Neural cell (in vitro differentiated cells): Measurements from ENCODE around the gene AK1. TPM values are rescaled to one million over a fixed set of nuclear protein-coding genes. Genes with fewer than 3 reads are reported as not detected.

Experiments used
- H2AFZ ChIP-seq: fragments of 200-600, 300-800 bp; sonication (generic), shearing (Covaris generic); 2 replicates; pipeline ENCODE4 v1.6.0; 2014; ENCODE audit warnings: low read depth, mild to moderate bottlenecking, antibody characterized with exemption, low read length, moderate library complexity
- H3F3A ChIP-seq: fragments of 200-600 bp; shearing (Covaris generic); 2 replicates; pipeline ENCODE4 v1.6.1; 2016; ENCODE audit warnings: mild to moderate bottlenecking, moderate library complexity, mixed read lengths, antibody characterized with exemption, low read length; ENCODE audit not compliant: insufficient read depth, poor library complexity, severe bottlenecking
- H3K27ac ChIP-seq: fragments of 200-600, 300-800 bp; sonication (generic), shearing (Covaris generic); 2 replicates; pipeline ENCODE4 v1.5.1; 2014; ENCODE audit warnings: mild to moderate bottlenecking, low read length, moderate library complexity
- H3K27me3 ChIP-seq: fragments of 300-800, 200-600 bp; sonication (generic), shearing (Covaris generic); 2 replicates; pipeline ENCODE4 v1.6.0; 2014; ENCODE audit warnings: mild to moderate bottlenecking, low read depth, low read length, moderate library complexity; ENCODE audit not compliant: insufficient read depth
- H3K36me3 ChIP-seq: fragments of 300-800, 200-600 bp; sonication (generic), shearing (Covaris generic); 2 replicates; pipeline ENCODE4 v1.5.1; 2014; ENCODE audit warnings: mild to moderate bottlenecking, antibody characterized with exemption, low read length, moderate library complexity; ENCODE audit not compliant: insufficient read depth
- H3K4me2 ChIP-seq: fragments of 300-800, 200-600 bp; sonication (generic), shearing (Covaris generic); 2 replicates; pipeline ENCODE4 v1.6.0; 2014; ENCODE audit warnings: mild to moderate bottlenecking, low read length
- H3K4me3 ChIP-seq: fragments of 300-800, 200-600 bp; sonication (generic), shearing (Covaris generic); 2 replicates; pipeline ENCODE4 v1.5.1; 2014; ENCODE audit warnings: mild to moderate bottlenecking, low read length, moderate library complexity
- H3K79me2 ChIP-seq: fragments of 200-600 bp; shearing (Covaris generic); replicated peaks from 2 replicates; pipeline ENCODE4 v1.6.0; 2014; ENCODE audit warnings: mild to moderate bottlenecking, low read length, moderate library complexity; ENCODE audit not compliant: insufficient read depth
- H3K9ac ChIP-seq: fragments of 300-800, 200-600 bp; sonication (generic), shearing (Covaris generic); 2 replicates; pipeline ENCODE4 v1.6.1; 2016; ENCODE audit warnings: mild to moderate bottlenecking, low read length, mixed read lengths
- H3K9me2 ChIP-seq: fragments of 200-600 bp; shearing (Covaris generic); 2 replicates; pipeline ENCODE4 v1.6.1; 2016; ENCODE audit warnings: mild to moderate bottlenecking, low read length, mixed read lengths; ENCODE audit not compliant: insufficient read depth
- H3K9me3 ChIP-seq: fragments of 200-600, 300-800 bp; sonication (generic), shearing (Covaris generic); 2 replicates; pipeline ENCODE4 v1.6.1; 2016; ENCODE audit warnings: mild to moderate bottlenecking, mixed run types, low read length, moderate library complexity, mixed read lengths
- H4K20me1 ChIP-seq: fragments of 200-600 bp; shearing (Covaris generic); 2 replicates; pipeline ENCODE4 v1.6.1; 2016; ENCODE audit warnings: mild to moderate bottlenecking, mixed run types; ENCODE audit not compliant: insufficient read depth
- EP300 ChIP-seq: fragments of 450-650 bp; conservative IDR thresholded peaks from 2 replicates; pipeline ENCODE4 v1.6.1; 2014; ENCODE audit warnings: antibody characterized with exemption, mild to moderate bottlenecking, moderate library complexity; ENCODE audit not compliant: poor library complexity, severe bottlenecking
- EZH2 ChIP-seq: fragments of 200-600, 300-800 bp; shearing (Covaris generic), sonication (generic); IDR thresholded peaks from 2 replicates; pipeline ENCODE4 v1.6.1; 2014; ENCODE audit warnings: antibody characterized with exemption, low read length, borderline replicate concordance, mild to moderate bottlenecking; ENCODE audit not compliant: insufficient read depth, poor library complexity, severe bottlenecking
- MXI1 ChIP-seq: fragments of 450-650 bp; conservative IDR thresholded peaks from 2 replicates; pipeline ENCODE4 v1.6.1; 2014; ENCODE audit warnings: antibody characterized with exemption, mild to moderate bottlenecking; ENCODE audit not compliant: poor library complexity, severe bottlenecking
- POLR2AphosphoS5 ChIP-seq: IDR thresholded peaks from 2 replicates; pipeline ENCODE4 v1.6.1; 2012
- RAD21 ChIP-seq: fragments of 450-650 bp; conservative IDR thresholded peaks from 2 replicates; pipeline ENCODE4 v1.6.1; 2014; ENCODE audit warnings: antibody characterized with exemption, mild to moderate bottlenecking, moderate library complexity
- SMC3 ChIP-seq: fragments of 450-650 bp; conservative IDR thresholded peaks from 2 replicates; pipeline ENCODE4 v1.6.1; 2014; ENCODE audit warnings: antibody characterized with exemption, mild to moderate bottlenecking, moderate library complexity; ENCODE audit not compliant: poor library complexity
- TAF1 ChIP-seq: IDR thresholded peaks from 2 replicates; pipeline ENCODE4 v1.6.1; 2012; ENCODE audit warnings: low read depth
- polyA plus RNA-seq: library from polyadenylated mRNA; depleted of rRNA; stranded (reverse); fragments of >200 nt; gene quantifications from 2 replicates; pipeline ENCODE4 v1.2.3, GENCODE V29; 2014
- TF ChIP-seq, protein P1 (sequence below): fragments of 450-650 bp; IDR thresholded peaks from 2 replicates; pipeline ENCODE4 v1.5.1; 2014; ENCODE audit warnings: antibody characterized with exemption, mild to moderate bottlenecking, moderate library complexity; ENCODE audit not compliant: poor library complexity, severe bottlenecking
- TF ChIP-seq, protein P2 (sequence below): IDR thresholded peaks from 2 replicates; pipeline ENCODE4 v1.6.1; 2012; ENCODE audit warnings: borderline replicate concordance

The AK1 gene
- polyA plus RNA-seq, 1 donor from 2014 or later = 105 TPM

DNA sequence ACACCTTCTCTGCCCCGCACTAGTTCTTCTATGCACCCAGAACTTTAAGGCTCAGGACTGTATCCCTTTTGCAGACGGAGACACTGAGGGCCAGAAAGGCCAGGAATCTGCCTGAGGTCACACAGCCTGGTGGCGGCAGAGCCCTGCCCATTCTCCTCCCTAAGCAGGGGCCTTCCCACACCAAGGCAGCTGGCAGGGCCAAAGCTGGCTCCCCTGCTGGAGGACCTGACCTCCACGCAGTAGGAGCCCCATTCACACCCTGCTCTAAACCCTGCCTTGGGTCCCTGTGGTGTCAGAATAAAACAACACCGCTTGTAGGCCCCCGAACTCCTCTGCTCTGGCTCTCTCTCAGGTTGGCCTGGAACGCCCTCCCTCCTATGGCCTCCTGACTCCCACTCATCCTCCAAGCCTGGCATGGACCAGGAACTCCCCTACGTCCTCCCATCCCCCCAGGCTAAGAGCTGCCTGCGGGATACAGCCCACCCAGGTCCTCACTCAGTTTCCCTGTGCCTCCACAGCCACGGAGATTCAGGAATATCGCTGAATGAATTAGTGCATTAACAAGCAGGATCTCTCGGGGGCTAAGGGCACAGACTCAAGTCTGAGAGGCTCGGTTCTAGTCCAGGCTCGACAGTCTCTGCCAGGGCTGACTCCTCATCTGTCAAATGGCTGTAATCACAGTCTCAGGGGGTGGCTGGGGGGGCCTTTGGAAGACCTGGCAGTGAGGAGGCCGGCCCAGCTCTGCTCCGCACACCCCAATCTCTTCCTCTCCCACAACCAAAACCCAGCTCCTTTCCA lies 19.1 kb upstream of the AK1 start:
- Histone ChIP-seq H3K79me2 (no peaks in the 10 kb centered on the region), H3K9ac (no peak overlapping the region), H4K20me1 (no peaks in the 10 kb centered on the region), H3K4me2 (no peak overlapping the region), H3K27ac (no peak overlapping the region), H3K9me3 (no peaks in the 10 kb centered on the region), H2AFZ (no peak overlapping the region), H3F3A (peaks cover 5% of the 10 kb centered on the region), H3K36me3 (peaks cover 25% of the 10 kb centered on the region), H3K9me2 (no peaks in the 10 kb centered on the region), H3K4me3 (peak overlapping the region; percentile 28), H3K27me3 (no peaks in the 10 kb centered on the region)
- TF ChIP-seq, protein P1, sequence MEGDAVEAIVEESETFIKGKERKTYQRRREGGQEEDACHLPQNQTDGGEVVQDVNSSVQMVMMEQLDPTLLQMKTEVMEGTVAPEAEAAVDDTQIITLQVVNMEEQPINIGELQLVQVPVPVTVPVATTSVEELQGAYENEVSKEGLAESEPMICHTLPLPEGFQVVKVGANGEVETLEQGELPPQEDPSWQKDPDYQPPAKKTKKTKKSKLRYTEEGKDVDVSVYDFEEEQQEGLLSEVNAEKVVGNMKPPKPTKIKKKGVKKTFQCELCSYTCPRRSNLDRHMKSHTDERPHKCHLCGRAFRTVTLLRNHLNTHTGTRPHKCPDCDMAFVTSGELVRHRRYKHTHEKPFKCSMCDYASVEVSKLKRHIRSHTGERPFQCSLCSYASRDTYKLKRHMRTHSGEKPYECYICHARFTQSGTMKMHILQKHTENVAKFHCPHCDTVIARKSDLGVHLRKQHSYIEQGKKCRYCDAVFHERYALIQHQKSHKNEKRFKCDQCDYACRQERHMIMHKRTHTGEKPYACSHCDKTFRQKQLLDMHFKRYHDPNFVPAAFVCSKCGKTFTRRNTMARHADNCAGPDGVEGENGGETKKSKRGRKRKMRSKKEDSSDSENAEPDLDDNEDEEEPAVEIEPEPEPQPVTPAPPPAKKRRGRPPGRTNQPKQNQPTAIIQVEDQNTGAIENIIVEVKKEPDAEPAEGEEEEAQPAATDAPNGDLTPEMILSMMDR = no peak
- TF ChIP-seq TAF1 (no peak), POLR2AphosphoS5 (no peak), SMC3 (no peak), EP300 (no peak), MXI1 (no peak)

DNA sequence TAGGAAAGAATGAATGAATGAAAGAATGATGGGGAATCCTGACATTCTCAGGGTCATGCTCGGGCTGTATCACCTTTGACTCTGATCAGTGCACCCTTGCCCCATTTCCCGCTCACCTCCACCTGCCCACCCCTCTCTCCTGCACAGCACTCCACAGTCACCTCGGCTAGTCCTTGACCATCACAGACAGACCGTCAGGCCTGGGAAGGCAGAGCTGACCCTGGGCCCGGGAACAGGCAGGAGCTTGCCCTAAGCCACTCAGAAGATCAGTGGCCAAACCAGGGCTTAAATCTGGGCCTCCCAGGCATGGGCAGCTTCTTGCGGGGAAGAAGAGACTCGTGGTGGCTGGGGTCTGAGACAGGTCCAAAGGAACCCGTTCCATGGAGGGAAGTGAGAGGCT lies 18.3 kb upstream of the AK1 start:
- Histone ChIP-seq H3K9ac (no peak overlapping the region), H3K79me2 (no peaks in the 10 kb centered on the region), H2AFZ (no peak overlapping the region), H3K4me3 (no peak overlapping the region), H3K9me2 (no peaks in the 10 kb centered on the region), H3F3A (peaks cover 5% of the 10 kb centered on the region), H4K20me1 (no peaks in the 10 kb centered on the region), H3K4me2 (no peak overlapping the region), H3K9me3 (no peaks in the 10 kb centered on the region), H3K36me3 (peaks cover 25% of the 10 kb centered on the region), H3K27me3 (no peaks in the 10 kb centered on the region), H3K27ac (no peak overlapping the region)
- TF ChIP-seq EP300 (no peak), SMC3 (no peak), POLR2AphosphoS5 (no peak), RAD21 (no peak), TAF1 (no peak), EZH2 (no peak)
- TF ChIP-seq, protein P1 = no peak
- TF ChIP-seq, protein P2, sequence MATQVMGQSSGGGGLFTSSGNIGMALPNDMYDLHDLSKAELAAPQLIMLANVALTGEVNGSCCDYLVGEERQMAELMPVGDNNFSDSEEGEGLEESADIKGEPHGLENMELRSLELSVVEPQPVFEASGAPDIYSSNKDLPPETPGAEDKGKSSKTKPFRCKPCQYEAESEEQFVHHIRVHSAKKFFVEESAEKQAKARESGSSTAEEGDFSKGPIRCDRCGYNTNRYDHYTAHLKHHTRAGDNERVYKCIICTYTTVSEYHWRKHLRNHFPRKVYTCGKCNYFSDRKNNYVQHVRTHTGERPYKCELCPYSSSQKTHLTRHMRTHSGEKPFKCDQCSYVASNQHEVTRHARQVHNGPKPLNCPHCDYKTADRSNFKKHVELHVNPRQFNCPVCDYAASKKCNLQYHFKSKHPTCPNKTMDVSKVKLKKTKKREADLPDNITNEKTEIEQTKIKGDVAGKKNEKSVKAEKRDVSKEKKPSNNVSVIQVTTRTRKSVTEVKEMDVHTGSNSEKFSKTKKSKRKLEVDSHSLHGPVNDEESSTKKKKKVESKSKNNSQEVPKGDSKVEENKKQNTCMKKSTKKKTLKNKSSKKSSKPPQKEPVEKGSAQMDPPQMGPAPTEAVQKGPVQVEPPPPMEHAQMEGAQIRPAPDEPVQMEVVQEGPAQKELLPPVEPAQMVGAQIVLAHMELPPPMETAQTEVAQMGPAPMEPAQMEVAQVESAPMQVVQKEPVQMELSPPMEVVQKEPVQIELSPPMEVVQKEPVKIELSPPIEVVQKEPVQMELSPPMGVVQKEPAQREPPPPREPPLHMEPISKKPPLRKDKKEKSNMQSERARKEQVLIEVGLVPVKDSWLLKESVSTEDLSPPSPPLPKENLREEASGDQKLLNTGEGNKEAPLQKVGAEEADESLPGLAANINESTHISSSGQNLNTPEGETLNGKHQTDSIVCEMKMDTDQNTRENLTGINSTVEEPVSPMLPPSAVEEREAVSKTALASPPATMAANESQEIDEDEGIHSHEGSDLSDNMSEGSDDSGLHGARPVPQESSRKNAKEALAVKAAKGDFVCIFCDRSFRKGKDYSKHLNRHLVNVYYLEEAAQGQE = no peak
